ENCODE measurements around the gene P2RY13. TPM values are rescaled to one million over a fixed set of nuclear protein-coding genes. Genes with fewer than 3 reads are reported as not detected.

The P2RY13 gene
- polyA plus RNA-seq, 1 experiment = not detected

- H3K4me3 ChIP-seq (ENCODE audit: low read depth, low read length) = no peak overlapping the region
- no peaks in the 10 kb centered on the region; the same call in 1 of the 2 replicates for H3K27me3 ChIP-seq (ENCODE audit: control insufficient read depth, insufficient read depth, low read length)
- POLR2A ChIA-PET = no interaction called here
- H3K36me3 ChIP-seq (ENCODE audit: control insufficient read depth, insufficient read depth, low read length) = no peaks in the 10 kb centered on the region
- CTCF ChIA-PET = interaction anchor here (0.8 to 4.2 kb wide), 6 partner anchors 13 to 614 kb away, joined by 3 to 17 read pairs (median 4); no protein-coding TSS in a partner anchor
- peak; percentile 38 for TF ChIP-seq CTCF (IDR thresholded peaks at IDR 0.05; ENCODE audit: insufficient read depth, low read depth, low read length)
- peak; percentile 92 for DNase-seq (ENCODE audit: low read depth)
Measured at GRCh38 chr3:151305060-151305774, 24.1 kb downstream of the P2RY13 start.

- ChIA-PET POLR2A (no interaction called here), CTCF (interaction anchor here (1.7 to 4.2 kb wide), 2 partner anchors 24 to 535 kb away, joined by 5 to 17 read pairs; no protein-coding TSS in a partner anchor)
- DNase-seq (ENCODE audit: low read depth) = no peak
- no peak for TF ChIP-seq CTCF (IDR thresholded peaks at IDR 0.05; ENCODE audit: insufficient read depth, low read depth, low read length)
- H3K4me3 ChIP-seq (ENCODE audit: low read depth, low read length) = no peak overlapping the region
- peaks cover 2% of the 10 kb centered on the region for H3K27me3 ChIP-seq (ENCODE audit: control insufficient read depth, insufficient read depth, low read length)
- no peaks in the 10 kb centered on the region for H3K36me3 ChIP-seq (ENCODE audit: control insufficient read depth, insufficient read depth, low read length)
Measured at GRCh38 chr3:151303751-151304150, 25.6 kb downstream of the P2RY13 start.

- H3K27me3 ChIP-seq (ENCODE audit: control insufficient read depth, insufficient read depth, low read length) = peaks cover 2% of the 10 kb centered on the region
- no peak for TF ChIP-seq CTCF (IDR thresholded peaks at IDR 0.05; ENCODE audit: insufficient read depth, low read depth, low read length)
- H3K36me3 ChIP-seq (ENCODE audit: control insufficient read depth, insufficient read depth, low read length) = no peaks in the 10 kb centered on the region
- no peak overlapping the region for H3K4me3 ChIP-seq (ENCODE audit: low read depth, low read length)
- ChIA-PET CTCF (interaction anchor here (1.0 to 1.5 kb wide), 5 partner anchors 10 to 615 kb away, joined by 3 to 4 read pairs (median 3); no protein-coding TSS in a partner anchor), POLR2A (interaction anchor here (0.6 kb wide), 1 partner anchor 138 kb away, joined by 3 read pairs; no protein-coding TSS in a partner anchor)
- DNase-seq (ENCODE audit: low read depth) = no peak
Measured at GRCh38 chr3:151301787-151302186, 27.6 kb downstream of the P2RY13 start.

GRCh38 chr3:151300539-151300938 is 28.8 kb downstream of the P2RY13 start:
- CTCF ChIA-PET = interaction anchor here (0.9 to 2.0 kb wide), 6 partner anchors 9 to 616 kb away, joined by 3 to 4 read pairs (median 3); no protein-coding TSS in a partner anchor
- no peak for TF ChIP-seq CTCF (IDR thresholded peaks at IDR 0.05; ENCODE audit: insufficient read depth, low read depth, low read length)
- Histone ChIP-seq H3K27me3 (ENCODE audit: control insufficient read depth, insufficient read depth, low read length) (peaks cover 2% of the 10 kb centered on the region), H3K4me3 (ENCODE audit: low read depth, low read length) (no peak overlapping the region), H3K36me3 (ENCODE audit: control insufficient read depth, insufficient read depth, low read length) (no peaks in the 10 kb centered on the region)
- no peak for DNase-seq (ENCODE audit: low read depth)
- POLR2A ChIA-PET = no interaction called here

- POLR2A ChIA-PET = no interaction called here
- no peak for TF ChIP-seq CTCF (IDR thresholded peaks at IDR 0.05; ENCODE audit: insufficient read depth, low read depth, low read length)
- Histone ChIP-seq H3K36me3 (ENCODE audit: control insufficient read depth, insufficient read depth, low read length) (no peaks in the 10 kb centered on the region), H3K4me3 (ENCODE audit: low read depth, low read length) (no peak overlapping the region), H3K27me3 (ENCODE audit: control insufficient read depth, insufficient read depth, low read length) (peaks cover 2% of the 10 kb centered on the region)
- CTCF ChIA-PET = interaction anchor here (0.7 to 3.4 kb wide), 5 partner anchors 8 to 140 kb away, joined by 3 to 10 read pairs (median 3); no protein-coding TSS in a partner anchor
- no peak for DNase-seq (ENCODE audit: low read depth)
Measured at GRCh38 chr3:151299006-151299405, 30.3 kb downstream of the P2RY13 start.
